ENCODE measurements around the gene MEFV. TPM values are rescaled to one million over a fixed set of nuclear protein-coding genes. Genes with fewer than 3 reads are reported as not detected.

Gene MEFV
- total and polyA plus RNA-seq, 2 of the 13 experiments (the other 11 are each of a cell fraction or from before 2014, with no cell fraction given), result 0.22 TPM; not detected in 1

DNA sequence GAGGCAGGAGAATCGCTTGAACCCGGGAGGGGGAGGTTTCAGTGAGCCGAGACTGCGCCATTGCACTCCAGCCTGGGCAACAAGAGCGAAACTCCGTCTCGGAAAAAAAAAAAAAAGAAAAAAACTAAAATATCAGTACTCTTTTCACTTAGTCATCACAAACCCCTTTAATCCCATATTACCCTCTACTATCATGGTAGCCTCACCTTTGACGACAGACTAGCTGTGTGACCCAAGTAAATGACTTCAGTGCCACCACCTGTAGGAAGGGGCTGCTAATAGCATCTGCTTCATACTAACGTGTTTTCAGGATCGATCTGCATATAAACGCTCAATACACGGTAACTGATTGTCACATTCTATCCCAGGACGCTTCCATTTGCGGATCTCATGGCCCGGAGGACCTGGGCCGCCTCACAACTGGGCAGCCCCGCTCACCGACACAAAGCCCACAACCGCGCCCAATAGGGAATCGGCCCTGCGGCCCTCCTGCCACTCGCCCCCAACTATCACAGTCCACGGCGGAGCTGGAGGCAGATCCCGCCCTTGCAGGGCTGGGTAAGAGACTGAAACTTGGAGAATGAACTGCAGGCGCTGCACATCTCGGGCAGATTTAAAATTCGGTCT lies 25.8 kb upstream of the MEFV start (continued):
- no peak for TF ChIP-seq ZNF562 (CRISPR knock-in tag; IDR thresholded peaks at IDR 0.05; ENCODE audit: borderline replicate concordance)
- TF ChIP-seq ZNF550 (CRISPR knock-in tag; IDR thresholded peaks at IDR 0.05; ENCODE audit: borderline replicate concordance), result no peak
- TF ChIP-seq ZNF772 (CRISPR knock-in tag; IDR thresholded peaks at IDR 0.05), result no peak; the same call in 1 of the 2 replicates
- TF ChIP-seq MAZ (IDR thresholded peaks at IDR 0.05; ENCODE audit: borderline replicate concordance, low read depth, low read length), result peak; percentile 30; the same call in 1 of the 2 replicates
- TF ChIP-seq MAZ (CRISPR knock-in tag; IDR thresholded peaks at IDR 0.05; ENCODE audit: low read depth), result no peak
- no peak for TF ChIP-seq YEATS4 (CRISPR knock-in tag; IDR thresholded peaks at IDR 0.05; ENCODE audit: borderline replicate concordance)
- TF ChIP-seq, protein P1, sequence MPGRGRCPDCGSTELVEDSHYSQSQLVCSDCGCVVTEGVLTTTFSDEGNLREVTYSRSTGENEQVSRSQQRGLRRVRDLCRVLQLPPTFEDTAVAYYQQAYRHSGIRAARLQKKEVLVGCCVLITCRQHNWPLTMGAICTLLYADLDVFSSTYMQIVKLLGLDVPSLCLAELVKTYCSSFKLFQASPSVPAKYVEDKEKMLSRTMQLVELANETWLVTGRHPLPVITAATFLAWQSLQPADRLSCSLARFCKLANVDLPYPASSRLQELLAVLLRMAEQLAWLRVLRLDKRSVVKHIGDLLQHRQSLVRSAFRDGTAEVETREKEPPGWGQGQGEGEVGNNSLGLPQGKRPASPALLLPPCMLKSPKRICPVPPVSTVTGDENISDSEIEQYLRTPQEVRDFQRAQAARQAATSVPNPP (CRISPR knock-in tag; IDR thresholded peaks at IDR 0.05), result no peak
- no peak for TF ChIP-seq ZNF780A (CRISPR knock-in tag; IDR thresholded peaks at IDR 0.05)
- TF ChIP-seq, protein P2, sequence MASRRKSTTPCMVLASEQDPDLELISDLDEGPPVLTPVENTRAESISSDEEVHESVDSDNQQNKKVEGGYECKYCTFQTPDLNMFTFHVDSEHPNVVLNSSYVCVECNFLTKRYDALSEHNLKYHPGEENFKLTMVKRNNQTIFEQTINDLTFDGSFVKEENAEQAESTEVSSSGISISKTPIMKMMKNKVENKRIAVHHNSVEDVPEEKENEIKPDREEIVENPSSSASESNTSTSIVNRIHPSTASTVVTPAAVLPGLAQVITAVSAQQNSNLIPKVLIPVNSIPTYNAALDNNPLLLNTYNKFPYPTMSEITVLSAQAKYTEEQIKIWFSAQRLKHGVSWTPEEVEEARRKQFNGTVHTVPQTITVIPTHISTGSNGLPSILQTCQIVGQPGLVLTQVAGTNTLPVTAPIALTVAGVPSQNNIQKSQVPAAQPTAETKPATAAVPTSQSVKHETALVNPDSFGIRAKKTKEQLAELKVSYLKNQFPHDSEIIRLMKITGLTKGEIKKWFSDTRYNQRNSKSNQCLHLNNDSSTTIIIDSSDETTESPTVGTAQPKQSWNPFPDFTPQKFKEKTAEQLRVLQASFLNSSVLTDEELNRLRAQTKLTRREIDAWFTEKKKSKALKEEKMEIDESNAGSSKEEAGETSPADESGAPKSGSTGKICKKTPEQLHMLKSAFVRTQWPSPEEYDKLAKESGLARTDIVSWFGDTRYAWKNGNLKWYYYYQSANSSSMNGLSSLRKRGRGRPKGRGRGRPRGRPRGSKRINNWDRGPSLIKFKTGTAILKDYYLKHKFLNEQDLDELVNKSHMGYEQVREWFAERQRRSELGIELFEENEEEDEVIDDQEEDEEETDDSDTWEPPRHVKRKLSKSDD (CRISPR knock-in tag; IDR thresholded peaks at IDR 0.05; ENCODE audit: low read depth), result no peak
- TF ChIP-seq ATF7 (IDR thresholded peaks at IDR 0.05), result no peak
- no peak for TF ChIP-seq ATF7 (CRISPR knock-in tag; IDR thresholded peaks at IDR 0.05)
- no peak for TF ChIP-seq ZNF547 (CRISPR knock-in tag; IDR thresholded peaks at IDR 0.05)
- TF ChIP-seq ZNF589 (CRISPR knock-in tag; conservative IDR thresholded peaks at IDR 0.05), result no peak
- peak; percentile 26; the same call in 1 of the 2 replicates for TF ChIP-seq MTF1 (CRISPR knock-in tag; IDR thresholded peaks at IDR 0.05)
- TF ChIP-seq RCOR2 (CRISPR knock-in tag; IDR thresholded peaks at IDR 0.05), result no peak
- TF ChIP-seq ZNF556 (CRISPR knock-in tag; IDR thresholded peaks at IDR 0.05; ENCODE audit: borderline replicate concordance), result no peak
- peak; percentile 78 for TF ChIP-seq ZFX (CRISPR knock-in tag; IDR thresholded peaks at IDR 0.05; ENCODE audit: low read depth)
- TF ChIP-seq ZNF549 (CRISPR knock-in tag; IDR thresholded peaks at IDR 0.05), result no peak
- TF ChIP-seq RARG (CRISPR knock-in tag; IDR thresholded peaks at IDR 0.05; ENCODE audit: low read depth), result 0 out of 2 replicates have a peak, but pooled peaks have one; percentile 56
- 0 out of 2 replicates have a peak, but pooled peaks have one; percentile 5 for TF ChIP-seq ZNF3 (CRISPR knock-in tag; IDR thresholded peaks at IDR 0.05)
- TF ChIP-seq EP300 (IDR thresholded peaks at IDR 0.05; ENCODE audit: low read depth in 2 of 2, low read length in 2 of 2), result no peak
- no peak for TF ChIP-seq EP300 (CRISPR knock-in tag; IDR thresholded peaks at IDR 0.05; ENCODE audit: borderline replicate concordance)
- TF ChIP-seq, protein P3, sequence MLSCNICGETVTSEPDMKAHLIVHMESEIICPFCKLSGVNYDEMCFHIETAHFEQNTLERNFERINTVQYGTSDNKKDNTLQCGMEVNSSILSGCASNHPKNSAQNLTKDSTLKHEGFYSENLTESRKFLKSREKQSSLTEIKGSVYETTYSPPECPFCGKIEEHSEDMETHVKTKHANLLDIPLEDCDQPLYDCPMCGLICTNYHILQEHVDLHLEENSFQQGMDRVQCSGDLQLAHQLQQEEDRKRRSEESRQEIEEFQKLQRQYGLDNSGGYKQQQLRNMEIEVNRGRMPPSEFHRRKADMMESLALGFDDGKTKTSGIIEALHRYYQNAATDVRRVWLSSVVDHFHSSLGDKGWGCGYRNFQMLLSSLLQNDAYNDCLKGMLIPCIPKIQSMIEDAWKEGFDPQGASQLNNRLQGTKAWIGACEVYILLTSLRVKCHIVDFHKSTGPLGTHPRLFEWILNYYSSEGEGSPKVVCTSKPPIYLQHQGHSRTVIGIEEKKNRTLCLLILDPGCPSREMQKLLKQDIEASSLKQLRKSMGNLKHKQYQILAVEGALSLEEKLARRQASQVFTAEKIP (CRISPR knock-in tag; IDR thresholded peaks at IDR 0.05; ENCODE audit: borderline replicate concordance), result no peak
- TF ChIP-seq PHF20 (CRISPR knock-in tag; IDR thresholded peaks at IDR 0.05), result no peak
- TF ChIP-seq ZC3H4 (CRISPR knock-in tag; IDR thresholded peaks at IDR 0.05; ENCODE audit: borderline replicate concordance), result no peak
- no peak for TF ChIP-seq SP4 (CRISPR knock-in tag; IDR thresholded peaks at IDR 0.05)
- TF ChIP-seq ZNF878 (CRISPR knock-in tag; IDR thresholded peaks at IDR 0.05), result no peak
